GM08714 (cell line): ENCODE measurements around the gene TREX2.

Experiments used
- H3K4me3 ChIP-seq: fragments of 200-500 bp; sonication (Bioruptor generic); 2 replicates; pipeline ENCODE4 v1.5.1; 2014; ENCODE audit warnings: mild to moderate bottlenecking, low read length, inconsistent platforms
- ZNF274 ChIP-seq: IDR thresholded peaks from 2 replicates; pipeline ENCODE4 v1.6.1; 2012; ENCODE audit warnings: mild to moderate bottlenecking, low read depth, low read length

Gene TREX2

GRCh38 chrX:153468008-153468580 is 22.2 kb upstream of the TREX2 start:
- no peak overlapping the region for H3K4me3 ChIP-seq
- no peak for TF ChIP-seq ZNF274

GRCh38 chrX:153465691-153466380 is 20.0 kb upstream of the TREX2 start:
- no peak for TF ChIP-seq ZNF274
- H3K4me3 ChIP-seq: no peak overlapping the region

- H3K4me3 ChIP-seq: no peak overlapping the region
- no peak for TF ChIP-seq ZNF274
These were observed 18.3 kb upstream of the TREX2 start for GRCh38 chrX:153464116-153464515.

GRCh38 chrX:153463556-153463955 is 17.7 kb upstream of the TREX2 start:
- no peak for TF ChIP-seq ZNF274
- H3K4me3 ChIP-seq: no peak overlapping the region

GRCh38 chrX:153463031-153463430 is 17.2 kb upstream of the TREX2 start:
- H3K4me3 ChIP-seq: no peak overlapping the region
- TF ChIP-seq ZNF274: no peak

- H3K4me3 ChIP-seq: no peak overlapping the region
- TF ChIP-seq ZNF274: no peak
These were observed 16.4 kb upstream of the TREX2 start for GRCh38 chrX:153462291-153462690.

GRCh38 chrX:153460826-153461225 is 15.0 kb upstream of the TREX2 start:
- TF ChIP-seq ZNF274: no peak
- H3K4me3 ChIP-seq: no peak overlapping the region

GRCh38 chrX:153459986-153460385 is 14.1 kb upstream of the TREX2 start:
- no peak for TF ChIP-seq ZNF274
- no peak overlapping the region for H3K4me3 ChIP-seq

- H3K4me3 ChIP-seq: no peak overlapping the region
- TF ChIP-seq ZNF274: no peak
These were observed 12.6 kb upstream of the TREX2 start for GRCh38 chrX:153458476-153458875.

GRCh38 chrX:153457827-153458466 is 12.1 kb upstream of the TREX2 start:
- no peak for TF ChIP-seq ZNF274
- no peak overlapping the region for H3K4me3 ChIP-seq

GRCh38 chrX:153457136-153457825 is 11.4 kb upstream of the TREX2 start:
- H3K4me3 ChIP-seq: no peak overlapping the region
- TF ChIP-seq ZNF274: no peak

GRCh38 chrX:153456704-153457103 is 10.8 kb upstream of the TREX2 start:
- no peak overlapping the region for H3K4me3 ChIP-seq
- TF ChIP-seq ZNF274: no peak

- TF ChIP-seq ZNF274: no peak
- H3K4me3 ChIP-seq: no peak overlapping the region
These were observed 10.3 kb upstream of the TREX2 start for GRCh38 chrX:153456161-153456560.

- no peak overlapping the region for H3K4me3 ChIP-seq
- no peak for TF ChIP-seq ZNF274
These were observed 9.7 kb upstream of the TREX2 start for GRCh38 chrX:153455571-153455970.
